Left forelimb (tissue), 1 donor: ENCODE data around the gene PPP2R2C.

ENCODE experiments used
- DNase-seq: peaks from one replicate; pipeline ENCODE4 v3.0.0-alpha.2; 2018; ENCODE audit warnings: low spot score

The PPP2R2C gene

DNA sequence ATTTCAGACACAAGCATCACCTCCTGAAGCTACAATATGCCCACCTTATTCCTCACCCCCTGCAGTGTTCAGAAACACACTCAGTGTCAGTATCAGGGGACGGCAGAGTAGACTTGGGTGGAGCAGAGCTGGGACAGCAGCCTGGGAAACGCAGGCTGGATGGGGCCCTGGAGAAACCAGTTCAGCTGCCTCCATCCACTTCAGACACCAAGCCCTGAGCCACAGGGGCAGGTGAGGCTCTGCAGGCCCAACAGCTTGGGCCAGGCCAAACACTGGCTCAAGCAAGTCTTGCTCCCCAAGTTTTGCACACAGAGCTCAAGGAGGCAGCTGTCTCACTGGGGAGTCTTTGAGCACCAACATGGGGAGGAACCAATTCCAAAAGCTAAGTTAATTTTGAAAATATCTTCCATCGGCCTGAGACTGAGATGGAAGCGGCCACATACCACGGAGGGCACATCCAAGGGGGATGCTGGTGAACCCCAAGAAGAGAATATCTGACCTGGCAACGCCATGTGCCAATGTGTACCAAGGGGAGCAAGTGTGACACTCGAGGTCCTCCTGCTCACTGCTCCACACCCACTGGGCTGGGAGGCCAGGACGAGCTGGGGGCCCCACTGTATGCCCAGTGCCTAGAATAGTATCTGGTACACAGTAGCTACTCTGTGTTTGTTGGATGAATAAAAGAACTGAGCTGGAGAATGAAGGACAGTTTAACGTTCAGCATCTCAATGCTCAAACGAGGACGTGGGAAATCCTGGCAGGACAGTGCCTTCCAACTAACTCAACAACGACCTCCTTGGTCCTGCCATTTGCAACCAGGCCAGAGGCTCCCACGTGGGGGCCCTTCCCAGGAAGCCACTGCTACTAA, 45.6 kb downstream of the PPP2R2C start:
- DNase-seq: no peak

DNA sequence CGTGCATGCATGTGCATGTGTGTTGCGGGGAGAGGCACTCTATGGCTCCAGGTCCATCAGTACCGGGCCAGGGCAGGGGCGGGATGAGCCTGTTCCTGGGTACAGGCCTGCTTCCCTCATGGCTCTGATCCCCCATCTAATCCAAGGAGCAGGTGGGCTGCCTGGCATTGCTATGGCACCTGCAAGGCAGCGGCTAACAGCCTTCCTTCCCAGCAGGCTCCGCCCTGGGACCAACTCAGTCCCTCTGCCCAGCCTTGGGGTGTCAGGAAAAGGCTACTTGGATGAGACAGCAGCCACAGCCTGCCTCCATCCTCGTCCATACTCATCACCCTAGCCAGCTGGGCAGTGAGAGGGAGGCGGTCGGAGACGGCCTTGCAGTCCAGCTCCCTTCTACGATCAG, 46.5 kb downstream of the PPP2R2C start:
- no peak for DNase-seq

DNA sequence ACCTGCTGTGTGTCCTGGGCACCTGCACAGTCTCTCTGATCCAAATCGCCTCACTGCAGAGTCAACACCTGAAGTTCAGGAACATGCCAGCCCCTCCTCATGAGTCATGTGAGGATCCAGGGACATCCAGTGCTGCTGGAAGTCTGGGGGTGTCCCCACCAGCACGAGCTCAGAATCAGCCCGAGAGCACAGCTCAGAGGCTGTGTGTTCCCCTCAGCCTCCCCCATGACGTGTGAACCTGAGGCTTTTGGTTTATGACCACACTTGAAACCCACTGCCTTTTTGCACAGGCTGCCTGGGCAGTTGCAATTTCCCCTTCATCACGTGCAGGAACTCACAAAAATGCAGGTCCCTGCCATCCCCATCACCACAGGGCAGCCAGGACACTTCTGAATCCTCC, 47.1 kb downstream of the PPP2R2C start:
- DNase-seq: no peak

DNA sequence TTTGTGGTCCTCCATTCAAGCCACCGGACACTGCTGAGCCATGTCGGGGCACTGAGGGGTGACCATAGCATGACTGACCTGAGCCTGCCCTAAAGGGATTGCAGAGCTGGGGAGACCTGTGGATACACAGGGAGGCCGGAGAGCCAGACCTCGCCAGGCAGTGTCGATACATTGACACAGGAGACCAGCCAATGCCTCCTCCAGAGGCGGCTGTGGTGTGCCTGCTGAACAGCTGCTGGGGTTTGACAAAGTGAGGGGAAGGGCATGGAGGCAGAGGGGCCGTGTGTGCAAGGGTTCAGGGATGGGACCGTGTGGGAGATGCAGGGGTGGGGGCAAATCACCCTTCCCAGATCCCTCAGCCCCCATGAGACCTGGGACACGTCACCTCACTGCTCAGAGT, 48.0 kb downstream of the PPP2R2C start:
- no peak for DNase-seq

DNA sequence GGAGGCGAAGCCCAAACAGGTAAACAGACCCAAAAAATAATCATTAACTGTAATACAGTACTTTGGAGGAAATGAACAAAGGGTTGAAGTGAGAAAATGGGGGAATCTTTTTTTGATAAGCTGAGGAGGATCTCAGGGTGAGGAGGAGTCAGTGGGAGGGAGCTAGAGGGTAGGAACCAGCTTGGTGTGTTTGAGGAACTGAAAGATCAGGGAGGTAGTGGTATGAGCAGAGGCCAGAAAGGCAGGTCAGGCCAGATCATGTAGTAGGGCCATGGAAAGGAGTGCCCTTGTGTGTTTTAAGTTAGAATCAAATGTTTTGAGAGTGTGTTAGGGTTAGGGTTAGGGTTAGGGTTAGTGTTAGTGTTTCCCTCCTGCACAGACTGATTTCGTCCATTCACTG, 48.8 kb downstream of the PPP2R2C start:
- no peak for DNase-seq

DNA sequence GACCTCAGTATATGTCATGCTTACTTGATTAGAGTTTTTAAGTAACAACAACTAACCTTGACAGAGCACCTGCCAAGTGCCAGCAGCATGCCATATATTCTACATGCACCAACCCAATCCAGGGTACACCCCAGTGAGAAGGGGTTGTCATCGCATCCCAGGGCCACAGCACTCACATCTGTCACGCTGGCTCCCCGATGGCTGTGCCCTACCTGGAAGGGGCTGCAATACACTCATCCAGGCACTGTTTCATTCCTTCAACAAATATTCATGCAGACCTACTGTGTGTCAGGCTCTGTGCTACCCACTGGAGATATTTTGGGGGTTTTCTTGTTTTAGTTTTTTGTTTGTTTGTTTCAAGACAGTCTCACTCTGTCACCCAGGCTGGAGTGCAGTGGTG, 49.5 kb downstream of the PPP2R2C start:
- no peak for DNase-seq

DNA sequence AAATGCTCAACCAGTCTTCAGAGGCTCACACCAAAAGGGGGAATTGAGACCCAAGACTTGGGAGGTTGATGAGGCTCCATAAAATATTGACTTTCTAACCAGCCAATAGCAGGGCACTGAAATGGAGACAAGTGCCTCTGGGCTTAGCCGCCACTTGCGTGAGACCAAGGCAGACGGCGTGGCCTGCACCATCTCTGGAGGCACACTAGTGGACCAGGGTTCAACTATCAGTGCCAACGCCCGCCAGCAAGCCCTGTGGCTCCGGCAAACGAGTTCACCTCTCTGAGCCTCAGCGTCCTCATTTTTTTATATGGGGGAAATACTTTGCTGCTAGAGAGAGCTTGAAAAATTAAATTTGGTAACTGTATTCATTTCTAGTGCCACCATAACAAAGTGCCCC, 50.3 kb downstream of the PPP2R2C start:
- no peak for DNase-seq

DNA sequence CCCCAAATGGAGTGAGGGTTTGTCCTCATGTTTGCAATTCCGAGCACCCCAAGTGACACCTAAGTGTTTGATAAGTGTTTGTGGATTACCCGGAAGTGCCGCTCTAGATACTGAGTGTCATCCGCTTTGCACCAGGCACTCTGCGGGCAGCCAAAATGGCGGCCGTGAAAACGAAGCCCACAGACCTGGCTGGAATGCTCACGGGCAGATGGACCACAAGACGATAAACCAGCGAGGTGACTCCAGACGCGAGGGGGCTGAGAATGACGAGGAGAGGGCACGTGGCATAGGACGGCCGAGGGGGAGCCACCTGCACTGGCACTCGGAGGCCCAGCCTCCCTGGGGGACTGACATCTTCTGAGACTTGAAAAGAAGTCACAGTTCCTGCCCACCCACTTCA, 51.0 kb downstream of the PPP2R2C start:
- no peak for DNase-seq

DNA sequence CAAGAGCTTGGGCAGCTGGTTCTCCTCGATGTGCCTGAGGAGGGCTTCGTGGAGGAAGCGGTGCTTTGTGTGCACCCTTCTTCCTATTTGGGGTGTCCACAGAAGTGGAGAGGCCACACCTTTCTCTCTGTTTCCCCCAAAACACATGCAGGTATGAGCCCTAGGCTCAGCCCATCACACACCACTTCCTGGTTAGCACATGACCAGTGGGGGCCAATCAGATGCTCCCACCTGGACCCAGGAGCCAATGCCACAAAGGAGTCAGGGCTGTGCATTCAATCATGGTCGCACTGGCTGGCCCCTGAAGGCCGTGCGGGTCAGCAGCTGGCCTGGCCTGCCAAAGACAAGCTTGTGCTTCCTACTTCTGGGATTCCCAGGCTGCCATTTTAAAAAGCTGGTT, 51.4 kb downstream of the PPP2R2C start:
- DNase-seq: no peak

DNA sequence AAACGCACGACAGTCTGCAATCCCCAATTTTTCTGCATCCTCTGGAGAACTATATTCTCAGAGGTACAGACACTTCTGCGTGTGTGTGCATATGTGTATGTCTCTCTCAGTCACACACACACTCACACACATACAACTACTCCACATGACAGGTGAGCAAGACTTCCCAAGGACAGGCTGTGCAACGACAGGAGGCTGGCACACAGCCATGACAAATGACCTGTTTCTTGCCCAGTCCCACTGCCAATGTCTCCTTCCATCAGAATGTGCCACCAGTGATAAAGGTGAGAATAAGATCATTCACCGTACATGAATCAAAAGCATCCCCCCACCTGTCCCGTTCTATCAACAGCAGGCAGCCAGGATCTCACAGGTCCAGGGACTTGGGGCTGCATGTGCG, 52.4 kb downstream of the PPP2R2C start:
- no peak for DNase-seq

DNA sequence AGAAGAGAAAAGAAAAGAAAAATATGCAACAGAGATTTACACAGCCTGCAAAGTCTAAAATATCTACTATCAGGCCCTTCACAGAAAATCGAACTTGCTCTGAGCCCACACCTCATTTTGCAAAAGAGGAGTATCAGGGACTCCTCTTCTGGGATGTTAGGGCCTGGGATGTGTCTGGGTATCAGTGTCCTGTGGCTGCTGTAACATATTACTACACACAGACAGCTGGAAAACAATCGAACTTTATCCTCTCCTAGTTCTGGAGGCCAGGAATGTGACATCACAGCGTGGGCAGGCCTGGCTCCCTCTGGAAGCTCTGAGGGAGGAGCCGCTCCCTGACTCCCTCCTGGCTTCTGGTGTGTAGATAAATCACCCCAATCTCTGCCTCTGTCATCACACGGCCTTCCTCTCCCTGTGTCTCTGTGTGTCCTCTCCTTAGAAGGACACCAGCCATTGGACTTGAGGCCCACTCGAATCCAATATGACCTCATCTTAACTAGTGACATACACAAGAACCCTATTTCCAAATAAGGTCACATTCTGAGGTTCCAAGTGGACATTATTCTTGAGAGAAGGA, 52.9 kb downstream of the PPP2R2C start:
- no peak for DNase-seq

DNA sequence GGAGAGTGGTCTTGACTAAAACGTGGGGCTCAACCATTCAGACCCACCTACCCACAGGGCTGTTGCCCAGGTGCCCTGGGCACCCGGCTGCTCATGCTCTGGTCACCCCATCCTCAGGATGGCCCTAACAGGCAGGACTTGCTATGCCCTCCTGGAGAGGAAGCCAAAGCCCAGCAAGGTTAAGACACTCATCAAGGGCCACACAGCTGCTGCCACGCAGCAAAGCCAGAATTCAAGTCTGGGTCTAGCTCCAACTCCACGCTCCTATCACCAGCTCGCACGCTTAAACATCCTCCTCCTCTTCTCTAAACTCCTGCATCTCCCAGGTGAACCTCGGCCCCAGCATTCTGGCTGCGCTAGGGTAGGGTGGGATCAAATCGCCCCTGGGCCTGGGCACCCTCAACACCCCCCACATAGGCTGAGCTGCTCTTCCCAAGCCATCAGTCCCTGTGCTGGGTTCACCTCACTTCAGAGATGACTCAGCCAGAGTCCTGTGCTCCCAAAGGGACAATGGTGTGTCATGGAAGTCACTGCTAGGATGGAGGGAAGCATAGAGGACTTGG, 54.1 kb downstream of the PPP2R2C start:
- no peak for DNase-seq

DNA sequence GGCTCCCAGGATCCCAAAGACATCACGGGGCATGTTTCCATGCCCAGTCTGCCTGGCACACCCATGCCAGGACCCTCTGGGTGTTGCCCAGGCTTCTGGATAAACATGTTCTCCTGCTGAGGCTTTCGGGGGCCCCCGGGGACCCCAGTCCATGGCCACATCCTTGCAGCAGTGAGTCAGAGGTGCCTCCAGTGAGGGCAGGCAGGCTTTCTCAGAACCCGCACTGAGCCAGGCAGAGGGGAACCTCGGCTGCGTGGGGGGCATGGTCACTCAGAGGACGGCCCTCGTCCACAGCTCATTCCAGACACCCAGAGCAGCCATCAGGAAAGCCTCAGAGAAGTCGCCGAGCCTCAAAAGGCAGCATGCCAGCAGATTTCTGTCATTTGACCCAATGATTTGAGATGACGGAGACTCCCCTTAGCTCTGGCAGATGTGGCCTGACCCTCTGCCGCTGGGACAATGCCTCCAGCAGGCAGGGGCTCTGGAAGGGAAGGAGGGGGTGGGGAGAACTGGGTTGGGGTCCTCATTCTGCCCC, 54.8 kb downstream of the PPP2R2C start:
- no peak for DNase-seq

DNA sequence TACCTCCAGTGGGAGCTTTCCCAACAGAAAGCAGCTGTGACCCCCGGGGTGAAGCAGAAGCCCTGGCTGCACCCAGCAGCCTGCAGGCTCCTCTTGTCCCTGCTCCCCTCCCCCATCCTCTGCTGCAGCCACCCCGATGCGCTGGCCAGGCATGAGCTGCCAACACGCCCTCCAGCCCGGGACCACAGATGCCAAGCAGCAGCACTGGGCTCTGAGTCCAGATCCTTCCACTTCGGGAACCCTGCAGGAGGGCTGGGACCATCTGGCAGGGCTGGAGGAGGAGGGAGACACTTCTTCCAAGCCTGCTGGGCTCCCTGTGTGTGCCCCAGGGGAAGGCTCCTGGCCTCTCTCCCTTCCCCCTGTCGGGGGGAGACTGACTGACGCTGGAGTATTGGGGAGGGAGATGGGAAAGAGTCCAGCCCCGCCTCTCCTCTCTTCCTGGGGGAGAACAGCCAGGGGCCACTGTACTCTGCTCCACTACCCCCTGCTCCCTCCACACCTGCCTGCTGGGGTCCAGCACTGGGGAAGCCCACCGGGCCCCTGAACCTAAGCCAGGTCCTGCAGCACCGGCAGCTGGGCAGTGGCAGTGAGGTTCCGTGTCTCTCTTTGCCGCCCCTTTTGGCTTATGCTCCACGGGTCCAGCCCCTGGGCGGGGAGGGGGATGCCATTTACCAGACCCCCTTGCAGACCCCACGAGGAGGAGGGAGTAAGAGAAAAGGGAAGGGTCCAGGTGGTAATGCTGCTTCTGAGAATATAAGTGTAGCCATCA, 55.7 kb downstream of the PPP2R2C start:
- no peak for DNase-seq

DNA sequence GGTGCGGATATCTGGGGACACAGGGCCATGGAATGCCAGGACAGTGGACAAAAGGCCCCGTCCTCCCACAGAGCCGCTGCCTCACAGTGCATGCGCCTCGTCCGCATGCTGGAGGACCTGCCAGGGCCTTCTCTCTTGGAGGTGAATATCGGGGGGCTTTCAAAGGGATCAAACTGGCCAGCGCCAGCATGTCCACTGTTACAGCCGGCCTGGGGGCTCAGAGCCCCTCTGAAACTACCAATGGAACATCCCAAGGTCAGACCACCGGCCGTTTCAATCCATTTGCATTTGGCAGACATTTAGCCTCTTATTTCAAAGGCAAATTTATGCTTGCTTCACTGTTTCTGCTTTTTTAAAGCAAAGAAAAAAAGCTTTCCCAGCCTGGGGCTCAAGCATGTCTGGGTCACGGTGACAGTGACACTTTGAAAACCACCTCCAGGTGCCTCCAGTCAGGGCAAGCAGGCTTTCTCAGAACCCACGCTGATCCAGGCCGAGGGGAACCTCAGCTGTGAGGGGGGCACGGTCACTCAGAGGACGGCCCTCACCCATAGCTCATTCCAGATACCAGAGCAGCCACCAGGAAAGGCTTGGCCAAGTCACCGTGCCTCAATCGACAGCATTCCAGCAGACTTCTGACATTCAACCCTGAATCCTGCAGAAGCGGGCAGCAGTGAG, 57.2 kb downstream of the PPP2R2C start:
- no peak for DNase-seq

DNA sequence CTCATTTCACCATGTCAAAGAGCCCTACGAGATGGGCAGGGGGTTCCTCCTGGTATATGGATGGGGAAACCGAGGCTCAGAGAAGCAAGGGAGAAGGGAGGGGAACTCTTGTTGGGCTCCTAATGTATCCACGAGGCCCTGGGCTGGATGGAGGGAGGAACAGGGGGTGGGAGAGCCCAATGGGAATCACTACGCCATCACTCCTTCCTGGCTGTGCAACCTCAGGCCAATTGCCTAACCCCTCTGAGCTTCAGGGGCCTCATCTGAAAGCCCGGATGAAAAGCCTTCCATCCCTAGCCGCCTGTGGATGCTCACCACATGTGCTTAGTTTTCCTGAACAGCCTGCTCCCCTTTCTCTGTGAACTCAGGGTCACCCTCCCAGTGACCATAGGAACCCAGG, 57.8 kb downstream of the PPP2R2C start:
- DNase-seq: no peak

DNA sequence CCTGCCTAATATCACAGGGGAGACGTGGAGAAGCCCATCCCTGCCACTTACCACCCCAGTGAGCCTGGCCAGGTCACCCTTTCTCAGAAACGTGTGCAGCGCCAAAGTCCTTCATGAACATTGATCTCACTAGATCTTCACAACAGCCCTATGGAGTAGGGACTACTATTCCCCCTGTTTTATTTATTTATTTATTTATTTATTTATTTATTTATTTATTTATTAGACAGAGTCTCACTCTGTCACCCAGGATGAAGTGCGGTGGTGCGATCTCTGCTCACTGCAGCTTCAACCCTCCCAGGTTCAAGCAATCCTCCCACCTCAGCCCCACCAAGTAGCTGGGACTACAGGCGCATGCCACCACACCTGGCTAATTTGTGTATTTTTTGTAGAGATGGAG, 61.8 kb downstream of the PPP2R2C start:
- DNase-seq: no peak

DNA sequence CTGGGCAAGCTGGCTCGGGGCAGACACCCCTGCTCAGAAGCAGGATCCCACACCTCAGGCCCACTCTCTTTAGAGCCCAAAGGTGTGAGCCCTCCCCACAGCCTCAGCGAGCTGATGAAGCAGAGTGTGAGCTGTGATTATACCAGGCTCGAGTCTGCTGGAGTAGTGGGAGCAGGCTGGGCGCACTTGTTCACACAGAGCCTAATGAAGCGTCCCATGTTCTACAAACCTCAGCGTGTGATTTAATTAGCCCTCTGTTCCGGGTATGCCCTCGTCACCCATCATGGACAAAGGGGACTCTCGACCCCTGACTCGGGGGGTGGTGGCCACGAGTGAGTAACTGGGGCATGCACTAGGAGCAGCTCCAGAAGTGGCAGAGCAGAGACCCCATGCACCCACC, 62.3 kb downstream of the PPP2R2C start:
- DNase-seq: no peak

DNA sequence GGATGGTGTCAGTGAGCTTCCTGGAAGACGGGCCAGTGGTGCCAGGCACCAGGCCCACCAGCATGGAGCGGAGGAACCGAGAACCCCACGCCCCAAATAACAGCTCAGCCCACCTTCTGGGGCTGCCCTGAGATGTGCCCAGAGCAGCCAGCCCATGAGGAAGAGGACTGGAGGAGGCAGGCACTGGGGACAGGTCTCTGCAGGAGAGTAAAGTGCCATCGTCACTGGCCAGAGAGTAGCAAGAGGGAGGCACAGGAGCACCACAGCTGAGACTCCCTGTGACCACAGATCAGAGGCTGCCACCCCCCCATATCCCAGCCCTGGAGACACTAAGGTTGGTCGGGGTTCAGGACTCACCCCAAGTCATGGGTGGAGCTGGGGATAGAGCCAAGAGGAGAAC, 63.0 kb downstream of the PPP2R2C start:
- DNase-seq: no peak

DNA sequence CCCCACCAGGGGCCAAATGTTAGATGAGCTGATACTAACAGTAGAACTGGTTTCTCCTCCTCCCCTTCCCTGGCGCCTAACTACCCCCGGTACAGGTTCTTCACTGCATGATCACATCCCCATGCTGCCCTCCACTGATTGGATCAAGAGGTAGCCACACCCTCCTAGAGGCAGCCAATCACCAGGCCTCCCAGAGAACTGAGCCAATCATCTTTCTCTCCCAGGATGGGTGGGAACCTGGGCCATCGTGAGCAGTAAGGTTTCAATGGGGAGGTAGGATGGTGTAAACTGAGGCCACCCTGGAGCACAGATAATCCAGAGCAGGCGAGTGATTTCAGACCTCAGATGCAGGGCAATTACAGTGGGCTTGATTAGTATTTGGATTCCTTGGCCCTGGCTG, 64.2 kb downstream of the PPP2R2C start:
- DNase-seq: no peak

DNA sequence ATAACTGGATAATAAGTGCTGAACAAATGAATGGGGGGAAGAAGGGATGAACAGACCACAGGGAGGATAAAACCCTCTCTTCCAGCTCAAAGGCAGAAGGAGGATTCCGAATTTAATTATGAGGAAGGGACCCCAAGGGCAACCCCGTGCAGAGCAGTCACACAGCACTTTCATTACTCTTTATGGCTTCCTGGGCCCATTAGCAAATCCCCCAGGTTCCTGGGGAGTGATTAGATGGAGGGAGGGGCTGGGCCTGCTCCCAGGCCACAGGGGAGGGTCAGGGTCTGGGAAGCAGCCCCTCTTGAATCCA, 67.1 kb downstream of the PPP2R2C start:
- no peak for DNase-seq
